OCI-LY1 (cell line): ENCODE results near the gene EVA1C.

Experiments
- EZH2 ChIP-seq: fragments of 200-600 bp; sonication (generic), shearing (Covaris generic); IDR thresholded peaks from 2 replicates; pipeline ENCODE4 v1.8.0; 2017; ENCODE audit warnings: borderline replicate concordance, mixed run types, mild to moderate bottlenecking, antibody characterized with exemption, low read length, moderate library complexity, mixed read lengths
- TF ChIP-seq, protein P1 (sequence below): fragments of 200-600 bp; sonication (generic), shearing (Covaris generic); IDR thresholded peaks from 2 replicates; pipeline ENCODE4 v1.5.1; 2017; ENCODE audit warnings: mild to moderate bottlenecking, antibody characterized with exemption, low read length, moderate library complexity, mixed read lengths

DNA sequence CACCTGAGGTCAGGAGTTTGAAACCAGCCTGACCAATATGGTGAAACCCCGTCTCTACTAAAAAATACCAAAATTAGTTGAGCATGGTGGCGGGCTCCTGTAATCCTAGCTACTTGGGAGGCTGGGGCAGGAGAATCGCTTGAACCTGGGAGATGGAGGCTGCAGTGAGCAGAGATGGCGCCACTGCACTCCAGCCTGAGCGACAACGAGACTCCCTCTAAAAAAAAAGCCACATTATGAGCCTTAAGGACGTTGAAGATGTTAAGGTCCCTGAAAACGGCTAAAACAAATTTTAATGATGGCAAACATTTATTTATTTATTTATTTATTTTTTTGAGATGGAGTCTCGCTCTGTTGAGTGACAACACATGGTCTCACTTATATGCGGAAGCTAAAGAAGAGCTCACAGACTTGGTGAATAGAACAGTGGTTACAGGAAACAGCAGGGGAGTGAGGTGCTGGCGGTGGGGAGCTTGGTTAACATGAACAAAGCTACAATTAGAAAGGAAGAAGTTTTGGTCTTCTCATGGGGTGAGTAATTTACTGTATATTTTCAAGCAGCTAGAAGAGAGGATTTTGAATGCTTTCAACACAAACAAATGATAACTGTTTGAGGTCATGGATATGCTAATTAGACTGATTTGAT is 125.8 kb downstream of the EVA1C start:
- TF ChIP-seq, protein P1, sequence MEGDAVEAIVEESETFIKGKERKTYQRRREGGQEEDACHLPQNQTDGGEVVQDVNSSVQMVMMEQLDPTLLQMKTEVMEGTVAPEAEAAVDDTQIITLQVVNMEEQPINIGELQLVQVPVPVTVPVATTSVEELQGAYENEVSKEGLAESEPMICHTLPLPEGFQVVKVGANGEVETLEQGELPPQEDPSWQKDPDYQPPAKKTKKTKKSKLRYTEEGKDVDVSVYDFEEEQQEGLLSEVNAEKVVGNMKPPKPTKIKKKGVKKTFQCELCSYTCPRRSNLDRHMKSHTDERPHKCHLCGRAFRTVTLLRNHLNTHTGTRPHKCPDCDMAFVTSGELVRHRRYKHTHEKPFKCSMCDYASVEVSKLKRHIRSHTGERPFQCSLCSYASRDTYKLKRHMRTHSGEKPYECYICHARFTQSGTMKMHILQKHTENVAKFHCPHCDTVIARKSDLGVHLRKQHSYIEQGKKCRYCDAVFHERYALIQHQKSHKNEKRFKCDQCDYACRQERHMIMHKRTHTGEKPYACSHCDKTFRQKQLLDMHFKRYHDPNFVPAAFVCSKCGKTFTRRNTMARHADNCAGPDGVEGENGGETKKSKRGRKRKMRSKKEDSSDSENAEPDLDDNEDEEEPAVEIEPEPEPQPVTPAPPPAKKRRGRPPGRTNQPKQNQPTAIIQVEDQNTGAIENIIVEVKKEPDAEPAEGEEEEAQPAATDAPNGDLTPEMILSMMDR: no peak
- no peak for TF ChIP-seq EZH2
